Fibroblast of lung (primary cell): Measurements from ENCODE around the gene SERPINE2. TPM values are rescaled to one million over a fixed set of nuclear protein-coding genes. Genes with fewer than 3 reads are reported as not detected.

Experiments
- DNase-seq, 2 donors: peaks; one replicate each; pipeline versions ENCODE4 v3.0.0 to v3.0.0-alpha.2; 2010; ENCODE audit warnings: low read depth in 2 of 2
- H2AFZ ChIP-seq: 2 replicates; pipeline ENCODE4 v1.5.1; 2012; ENCODE audit warnings: low read length, control low read depth, inconsistent platforms
- H3K27ac ChIP-seq: 2 replicates; pipeline ENCODE4 v1.5.1; 2011; ENCODE audit warnings: low read length, control low read depth; ENCODE audit not compliant: insufficient read depth
- H3K27me3 ChIP-seq: 2 replicates; pipeline ENCODE4 v1.5.1; 2011; ENCODE audit warnings: mild to moderate bottlenecking, low read length; ENCODE audit not compliant: control insufficient read depth, insufficient read depth
- H3K36me3 ChIP-seq: 2 replicates; pipeline ENCODE4 v1.5.1; 2011; ENCODE audit warnings: low read length; ENCODE audit not compliant: control insufficient read depth, insufficient read depth
- H3K4me1 ChIP-seq: 2 replicates; pipeline ENCODE4 v1.5.1; 2011; ENCODE audit warnings: low read length; ENCODE audit not compliant: control insufficient read depth, insufficient read depth; ENCODE audit errors: extremely low read depth
- H3K4me2 ChIP-seq: 2 replicates; pipeline ENCODE4 v1.5.1; 2011; ENCODE audit warnings: low read length, control low read depth; ENCODE audit not compliant: insufficient read depth; ENCODE audit errors: extremely low read depth
- H3K4me3 ChIP-seq, 4 experiments: fragments of 200-600 bp in 1 of 4; sonication (generic) in 1 of 4; replicated peaks in 1 of 4; 2 replicates each; pipeline ENCODE4 v1.5.1; 2011 to 2016; ENCODE audit warnings: low read length in 4 of 4, low read depth in 3 of 4, mild to moderate bottlenecking in 3 of 4, control low read depth in 2 of 4, inconsistent platforms in 1 of 4, mixed read lengths in 1 of 4; ENCODE audit not compliant: insufficient read depth in 1 of 4; ENCODE audit errors: control extremely low read depth in 1 of 4
- H3K79me2 ChIP-seq: 2 replicates; pipeline ENCODE4 v1.5.1; 2012; ENCODE audit warnings: mild to moderate bottlenecking, low read length, inconsistent platforms; ENCODE audit not compliant: control insufficient read depth, insufficient read depth
- H3K9ac ChIP-seq: 2 replicates; pipeline ENCODE4 v1.5.1; 2011; ENCODE audit warnings: mild to moderate bottlenecking, low read length, control low read depth; ENCODE audit not compliant: insufficient read depth
- H3K9me3 ChIP-seq: 2 replicates; pipeline ENCODE4 v1.5.1; 2012; ENCODE audit warnings: low read depth, low read length; ENCODE audit not compliant: control insufficient read depth, insufficient read depth
- H4K20me1 ChIP-seq: 2 replicates; pipeline ENCODE4 v1.5.1; 2011; ENCODE audit warnings: low read length; ENCODE audit not compliant: control insufficient read depth, insufficient read depth; ENCODE audit errors: extremely low read depth
- EZH2 ChIP-seq: IDR thresholded peaks from 2 replicates; pipeline ENCODE4 v1.5.1; 2012; ENCODE audit warnings: low read length, control low read depth, mild to moderate bottlenecking; ENCODE audit errors: missing control alignments
- polyA plus RNA-seq, 2 donors: library from polyadenylated mRNA; depleted of rRNA in 1 of 2; stranded (reverse) in 1 of 2; unstranded in 1 of 2; fragments of >200 nt; gene quantifications; 2 replicates each; pipeline ENCODE4 v1.2.1, GENCODE V29; 2011 to 2012; ENCODE audit warnings: missing spikeins in 1 of 2
- total RNA-seq: library from RNA; depleted of rRNA; stranded (reverse); fragments of >200 nt; gene quantifications from 2 replicates; pipeline ENCODE4 v1.2.1, GENCODE V29; 2014
- TF ChIP-seq, protein P1 (sequence below), 2 donors: IDR thresholded peaks in 1 of 2; conservative IDR thresholded peaks in 1 of 2; 1 replicate in 1 of 2; 2 replicates in 1 of 2; pipeline ENCODE4 v1.5.1; 2011 to 2012; ENCODE audit warnings: low read length in 2 of 2, control low read depth in 1 of 2, inconsistent platforms in 1 of 2, low read depth in 1 of 2, mild to moderate bottlenecking in 1 of 2

SERPINE2 gene
- total and polyA plus RNA-seq, 2 donors (not counting 1 experiment from before 2014, with no cell fraction given): 77.9 to 149 TPM

- no peak overlapping the region for H3K4me2 ChIP-seq
- TF ChIP-seq, protein P1, sequence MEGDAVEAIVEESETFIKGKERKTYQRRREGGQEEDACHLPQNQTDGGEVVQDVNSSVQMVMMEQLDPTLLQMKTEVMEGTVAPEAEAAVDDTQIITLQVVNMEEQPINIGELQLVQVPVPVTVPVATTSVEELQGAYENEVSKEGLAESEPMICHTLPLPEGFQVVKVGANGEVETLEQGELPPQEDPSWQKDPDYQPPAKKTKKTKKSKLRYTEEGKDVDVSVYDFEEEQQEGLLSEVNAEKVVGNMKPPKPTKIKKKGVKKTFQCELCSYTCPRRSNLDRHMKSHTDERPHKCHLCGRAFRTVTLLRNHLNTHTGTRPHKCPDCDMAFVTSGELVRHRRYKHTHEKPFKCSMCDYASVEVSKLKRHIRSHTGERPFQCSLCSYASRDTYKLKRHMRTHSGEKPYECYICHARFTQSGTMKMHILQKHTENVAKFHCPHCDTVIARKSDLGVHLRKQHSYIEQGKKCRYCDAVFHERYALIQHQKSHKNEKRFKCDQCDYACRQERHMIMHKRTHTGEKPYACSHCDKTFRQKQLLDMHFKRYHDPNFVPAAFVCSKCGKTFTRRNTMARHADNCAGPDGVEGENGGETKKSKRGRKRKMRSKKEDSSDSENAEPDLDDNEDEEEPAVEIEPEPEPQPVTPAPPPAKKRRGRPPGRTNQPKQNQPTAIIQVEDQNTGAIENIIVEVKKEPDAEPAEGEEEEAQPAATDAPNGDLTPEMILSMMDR (conservative IDR thresholded peaks at IDR 0.05 in 1 of 2, IDR thresholded peaks at IDR 0.05 in 1 of 2; ENCODE audit: low read depth in 1 of 2, low read length in 2 of 2): peak; percentile 88
- no peak for TF ChIP-seq EZH2
- no peak overlapping the region for H3K4me3 ChIP-seq
- DNase-seq: peak; percentile 71 to 90
- H3K36me3 ChIP-seq: no peaks in the 10 kb centered on the region
- no peaks in the 10 kb centered on the region for H4K20me1 ChIP-seq
- no peak overlapping the region for H3K9ac ChIP-seq
- H3K9me3 ChIP-seq: no peaks in the 10 kb centered on the region
- H3K4me1 ChIP-seq: no peaks in the 10 kb centered on the region
- H3K79me2 ChIP-seq: no peaks in the 10 kb centered on the region
- no peak overlapping the region for H2AFZ ChIP-seq
- H3K27ac ChIP-seq: no peak overlapping the region
- no peaks in the 10 kb centered on the region for H3K27me3 ChIP-seq
Measured at GRCh38 chr2:223993634-223994232, 45.4 kb downstream of the SERPINE2 start.

- H3K27me3 ChIP-seq: no peaks in the 10 kb centered on the region
- H3K79me2 ChIP-seq: no peaks in the 10 kb centered on the region
- no peak overlapping the region for H3K4me3 ChIP-seq
- H3K36me3 ChIP-seq: no peaks in the 10 kb centered on the region
- no peak overlapping the region for H2AFZ ChIP-seq
- no peaks in the 10 kb centered on the region for H3K9me3 ChIP-seq
- H3K27ac ChIP-seq: no peak overlapping the region
- no peaks in the 10 kb centered on the region for H4K20me1 ChIP-seq
- TF ChIP-seq, protein P1 (conservative IDR thresholded peaks at IDR 0.05 in 1 of 2, IDR thresholded peaks at IDR 0.05 in 1 of 2; ENCODE audit: low read depth in 1 of 2, low read length in 2 of 2): no peak
- no peak for TF ChIP-seq EZH2
- no peak overlapping the region for H3K4me2 ChIP-seq
- DNase-seq: no peak
- no peaks in the 10 kb centered on the region for H3K4me1 ChIP-seq
- no peak overlapping the region for H3K9ac ChIP-seq
Measured at GRCh38 chr2:223991611-223992010, 47.5 kb downstream of the SERPINE2 start.

DNA sequence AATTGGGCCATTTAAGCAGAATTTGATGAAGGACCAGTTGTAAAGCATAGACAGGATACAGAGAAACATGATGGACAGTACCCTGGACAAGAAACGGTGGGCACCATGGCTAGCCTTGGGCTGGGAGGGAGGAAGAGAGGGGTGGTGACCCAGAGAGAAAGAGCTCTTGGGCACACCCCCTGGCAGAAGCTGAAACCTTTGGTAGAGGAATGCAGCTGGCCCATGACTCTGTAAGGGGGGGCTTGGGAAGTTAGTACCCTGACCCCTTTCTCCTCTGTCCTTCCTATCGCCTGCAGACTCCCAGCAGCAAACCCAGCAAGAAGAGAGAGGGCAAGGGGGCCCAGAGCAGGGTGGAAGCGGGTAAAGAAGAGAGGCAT is 49.2 kb downstream of the SERPINE2 start:
- no peaks in the 10 kb centered on the region for H3K79me2 ChIP-seq
- no peak for TF ChIP-seq EZH2
- TF ChIP-seq, protein P1 (conservative IDR thresholded peaks at IDR 0.05 in 1 of 2, IDR thresholded peaks at IDR 0.05 in 1 of 2; ENCODE audit: low read depth in 1 of 2, low read length in 2 of 2): no peak

More for the DNA sequence above, 49.2 kb downstream of the SERPINE2 start:
- Histone ChIP-seq H3K4me1 (no peaks in the 10 kb centered on the region), H3K9me3 (no peaks in the 10 kb centered on the region), H4K20me1 (no peaks in the 10 kb centered on the region), H3K9ac (no peak overlapping the region), H3K36me3 (no peaks in the 10 kb centered on the region), H3K4me3 (no peak overlapping the region), H3K27ac (no peak overlapping the region), H2AFZ (no peak overlapping the region), H3K27me3 (no peaks in the 10 kb centered on the region), H3K4me2 (no peak overlapping the region)
- no peak for DNase-seq
